ENCODE data around the gene RETREG1.

DNA sequence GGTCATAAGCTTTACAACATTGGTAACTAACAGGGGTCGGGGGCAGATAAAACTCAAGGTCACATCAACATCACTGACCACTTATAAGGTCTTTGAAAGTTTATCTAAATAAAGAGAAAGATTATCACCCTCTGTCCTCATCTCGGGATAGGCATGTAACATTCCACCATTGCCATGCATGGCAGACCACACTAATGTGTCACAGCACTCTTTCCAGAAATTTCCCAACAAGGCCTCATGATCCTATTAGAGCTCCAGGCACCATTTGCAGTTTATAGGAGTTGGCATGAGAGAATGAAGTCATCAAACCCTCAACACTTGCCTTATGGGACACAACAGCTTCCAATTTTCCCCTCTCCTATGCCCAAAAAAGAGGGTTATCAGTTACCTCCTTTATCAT is 119.3 kb downstream of the RETREG1 start:
- TF ChIP-seq, protein P1, sequence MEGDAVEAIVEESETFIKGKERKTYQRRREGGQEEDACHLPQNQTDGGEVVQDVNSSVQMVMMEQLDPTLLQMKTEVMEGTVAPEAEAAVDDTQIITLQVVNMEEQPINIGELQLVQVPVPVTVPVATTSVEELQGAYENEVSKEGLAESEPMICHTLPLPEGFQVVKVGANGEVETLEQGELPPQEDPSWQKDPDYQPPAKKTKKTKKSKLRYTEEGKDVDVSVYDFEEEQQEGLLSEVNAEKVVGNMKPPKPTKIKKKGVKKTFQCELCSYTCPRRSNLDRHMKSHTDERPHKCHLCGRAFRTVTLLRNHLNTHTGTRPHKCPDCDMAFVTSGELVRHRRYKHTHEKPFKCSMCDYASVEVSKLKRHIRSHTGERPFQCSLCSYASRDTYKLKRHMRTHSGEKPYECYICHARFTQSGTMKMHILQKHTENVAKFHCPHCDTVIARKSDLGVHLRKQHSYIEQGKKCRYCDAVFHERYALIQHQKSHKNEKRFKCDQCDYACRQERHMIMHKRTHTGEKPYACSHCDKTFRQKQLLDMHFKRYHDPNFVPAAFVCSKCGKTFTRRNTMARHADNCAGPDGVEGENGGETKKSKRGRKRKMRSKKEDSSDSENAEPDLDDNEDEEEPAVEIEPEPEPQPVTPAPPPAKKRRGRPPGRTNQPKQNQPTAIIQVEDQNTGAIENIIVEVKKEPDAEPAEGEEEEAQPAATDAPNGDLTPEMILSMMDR (conservative IDR thresholded peaks at IDR 0.05): no peak
- TF ChIP-seq ZFX (IDR thresholded peaks at IDR 0.05): no peak

Data from C4-2B (cell line).